ENCODE data around the gene PGBD1. TPM values are rescaled to one million over a fixed set of nuclear protein-coding genes. Genes with fewer than 3 reads are reported as not detected.
A peak's percentile ranks its signal among the peaks of the same experiment; 100 is the strongest.

PGBD1 gene
- total RNA-seq, 1 donor from 2014 or later, result 14.4 TPM

DNA sequence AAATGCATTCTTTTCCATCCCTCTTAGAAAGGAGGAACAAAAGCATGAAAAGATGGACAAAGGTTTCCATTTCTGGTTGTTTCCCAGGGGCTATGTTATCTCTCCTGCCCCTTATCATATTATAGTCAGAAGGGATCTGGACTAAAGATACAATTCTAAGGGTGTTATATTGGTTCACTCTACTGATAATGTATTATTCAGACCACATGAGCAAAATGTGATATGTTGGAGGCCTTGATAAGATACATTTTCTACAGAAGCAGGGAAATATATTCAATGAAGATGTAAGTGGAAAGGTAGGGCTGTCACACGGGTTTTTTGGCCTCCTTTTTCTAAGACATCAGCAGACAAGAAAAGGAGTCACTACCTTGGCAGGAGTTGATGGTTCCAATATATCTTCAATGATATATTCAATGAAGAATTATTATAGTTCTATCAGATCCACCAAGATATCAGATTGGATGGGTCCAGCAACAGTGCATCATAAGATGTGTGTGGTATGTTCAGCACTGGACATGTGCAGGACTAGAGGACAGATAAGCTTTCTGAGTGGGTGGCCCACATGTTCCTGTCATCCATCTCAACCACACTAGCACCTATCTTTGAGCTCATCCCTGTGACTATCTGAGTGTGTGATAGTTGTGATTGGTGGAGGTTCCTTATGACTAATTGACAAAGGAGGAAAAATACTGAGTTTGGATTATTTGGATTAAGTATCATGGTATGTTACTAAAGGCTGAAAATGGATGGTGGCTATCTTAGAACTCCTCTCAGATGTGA, 62.7 kb downstream of the PGBD1 start:
- Mint-ChIP-seq H3K27ac (ENCODE audit: unreplicated experiment) (no peak overlapping the region), H3K36me3 (ENCODE audit: low read depth) (no peaks in the 10 kb centered on the region), H3K9me3 (no peaks in the 10 kb centered on the region), H3K4me1 (no peaks in the 10 kb centered on the region), H3K4me3 (no peak overlapping the region), H3K27me3 (ENCODE audit: low read depth) (peaks cover 55% of the 10 kb centered on the region)
- no peak for DNase-seq (ENCODE audit: low read depth, low spot score)
- TF ChIP-seq, protein P1, sequence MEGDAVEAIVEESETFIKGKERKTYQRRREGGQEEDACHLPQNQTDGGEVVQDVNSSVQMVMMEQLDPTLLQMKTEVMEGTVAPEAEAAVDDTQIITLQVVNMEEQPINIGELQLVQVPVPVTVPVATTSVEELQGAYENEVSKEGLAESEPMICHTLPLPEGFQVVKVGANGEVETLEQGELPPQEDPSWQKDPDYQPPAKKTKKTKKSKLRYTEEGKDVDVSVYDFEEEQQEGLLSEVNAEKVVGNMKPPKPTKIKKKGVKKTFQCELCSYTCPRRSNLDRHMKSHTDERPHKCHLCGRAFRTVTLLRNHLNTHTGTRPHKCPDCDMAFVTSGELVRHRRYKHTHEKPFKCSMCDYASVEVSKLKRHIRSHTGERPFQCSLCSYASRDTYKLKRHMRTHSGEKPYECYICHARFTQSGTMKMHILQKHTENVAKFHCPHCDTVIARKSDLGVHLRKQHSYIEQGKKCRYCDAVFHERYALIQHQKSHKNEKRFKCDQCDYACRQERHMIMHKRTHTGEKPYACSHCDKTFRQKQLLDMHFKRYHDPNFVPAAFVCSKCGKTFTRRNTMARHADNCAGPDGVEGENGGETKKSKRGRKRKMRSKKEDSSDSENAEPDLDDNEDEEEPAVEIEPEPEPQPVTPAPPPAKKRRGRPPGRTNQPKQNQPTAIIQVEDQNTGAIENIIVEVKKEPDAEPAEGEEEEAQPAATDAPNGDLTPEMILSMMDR (conservative IDR thresholded peaks at IDR 0.05), result no peak

DNA sequence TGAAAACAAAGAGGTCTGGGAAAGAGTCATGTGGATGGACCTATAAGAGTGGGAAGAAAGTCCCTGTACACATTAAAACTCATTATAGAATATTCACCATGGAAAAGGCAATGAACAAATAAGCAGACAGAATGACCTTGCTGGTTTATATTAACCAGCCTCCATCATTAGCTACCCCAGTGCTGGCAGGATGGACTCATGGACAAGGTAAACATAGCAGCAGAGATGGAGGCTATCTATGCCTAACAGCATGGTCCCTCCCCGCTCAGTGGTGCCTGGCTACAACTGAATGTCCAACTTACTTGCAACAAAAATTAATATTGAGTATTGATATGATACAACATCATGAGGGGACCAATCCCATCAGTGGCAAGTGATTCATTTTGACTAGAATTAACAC, 63.8 kb downstream of the PGBD1 start:
- no peak for DNase-seq (ENCODE audit: low read depth, low spot score)
- Mint-ChIP-seq H3K4me1 (peaks cover 10% of the 10 kb centered on the region), H3K27ac (ENCODE audit: unreplicated experiment) (no peak overlapping the region), H3K36me3 (ENCODE audit: low read depth) (no peaks in the 10 kb centered on the region), H3K27me3 (ENCODE audit: low read depth) (peaks cover 59% of the 10 kb centered on the region), H3K9me3 (no peaks in the 10 kb centered on the region), H3K4me3 (no peak overlapping the region)
- TF ChIP-seq, protein P1 (conservative IDR thresholded peaks at IDR 0.05), result no peak

DNA sequence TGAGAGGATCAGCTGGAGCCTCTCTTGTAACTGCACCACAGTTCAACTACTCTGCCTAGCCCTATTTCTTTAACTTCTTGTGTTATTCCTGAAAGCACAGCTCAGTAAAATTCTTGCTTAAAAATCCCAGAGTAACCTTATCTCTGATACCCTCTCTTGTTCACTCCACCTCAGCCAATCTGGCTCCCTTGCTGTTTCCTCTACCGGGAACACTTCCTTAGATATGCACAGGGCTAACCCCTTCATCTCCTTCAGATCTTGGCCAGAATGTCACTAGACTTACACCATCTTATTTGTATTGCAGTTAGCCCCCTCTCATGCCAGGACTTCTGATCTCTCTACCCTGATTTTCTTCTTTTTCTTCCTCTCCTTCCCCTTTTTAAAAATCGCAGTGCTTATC, 65.7 kb downstream of the PGBD1 start:
- H3K4me3 Mint-ChIP-seq, result peak overlapping the region; percentile 0
- TF ChIP-seq, protein P1 (conservative IDR thresholded peaks at IDR 0.05), result no peak
- peaks cover 29% of the 10 kb centered on the region for H3K4me1 Mint-ChIP-seq
- H3K27ac Mint-ChIP-seq (ENCODE audit: unreplicated experiment), result no peak overlapping the region
- H3K36me3 Mint-ChIP-seq (ENCODE audit: low read depth), result no peaks in the 10 kb centered on the region
- DNase-seq (ENCODE audit: low read depth, low spot score), result no peak
- H3K27me3 Mint-ChIP-seq (ENCODE audit: low read depth), result peaks cover 58% of the 10 kb centered on the region
- no peaks in the 10 kb centered on the region for H3K9me3 Mint-ChIP-seq

DNA sequence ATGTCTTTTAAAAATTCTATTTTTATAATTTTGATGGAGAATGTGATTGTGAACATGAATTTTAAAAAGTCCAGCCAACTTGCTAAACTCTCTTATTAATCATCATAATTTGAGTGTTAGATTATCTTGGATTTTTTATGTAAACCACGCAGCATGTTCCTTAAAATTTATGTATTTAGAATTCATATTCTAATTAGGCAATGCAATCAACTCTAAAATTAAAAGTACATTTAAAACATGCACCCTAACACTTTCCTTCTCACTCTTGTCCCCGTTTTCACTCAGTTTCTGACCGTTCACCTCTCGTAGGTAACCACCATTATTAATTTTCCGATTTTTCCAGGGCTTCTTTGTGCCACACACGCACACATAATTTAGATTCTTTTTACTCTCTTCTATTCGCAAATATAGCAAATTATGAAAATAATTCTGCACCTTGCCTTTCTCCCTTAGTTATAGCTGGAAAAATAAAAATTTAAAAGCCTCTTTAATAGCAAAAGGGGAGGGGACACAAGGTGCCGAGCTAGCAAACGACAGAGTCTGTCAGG, 68.0 kb downstream of the PGBD1 start:
- H3K9me3 Mint-ChIP-seq, result peaks cover 3% of the 10 kb centered on the region

DNA sequence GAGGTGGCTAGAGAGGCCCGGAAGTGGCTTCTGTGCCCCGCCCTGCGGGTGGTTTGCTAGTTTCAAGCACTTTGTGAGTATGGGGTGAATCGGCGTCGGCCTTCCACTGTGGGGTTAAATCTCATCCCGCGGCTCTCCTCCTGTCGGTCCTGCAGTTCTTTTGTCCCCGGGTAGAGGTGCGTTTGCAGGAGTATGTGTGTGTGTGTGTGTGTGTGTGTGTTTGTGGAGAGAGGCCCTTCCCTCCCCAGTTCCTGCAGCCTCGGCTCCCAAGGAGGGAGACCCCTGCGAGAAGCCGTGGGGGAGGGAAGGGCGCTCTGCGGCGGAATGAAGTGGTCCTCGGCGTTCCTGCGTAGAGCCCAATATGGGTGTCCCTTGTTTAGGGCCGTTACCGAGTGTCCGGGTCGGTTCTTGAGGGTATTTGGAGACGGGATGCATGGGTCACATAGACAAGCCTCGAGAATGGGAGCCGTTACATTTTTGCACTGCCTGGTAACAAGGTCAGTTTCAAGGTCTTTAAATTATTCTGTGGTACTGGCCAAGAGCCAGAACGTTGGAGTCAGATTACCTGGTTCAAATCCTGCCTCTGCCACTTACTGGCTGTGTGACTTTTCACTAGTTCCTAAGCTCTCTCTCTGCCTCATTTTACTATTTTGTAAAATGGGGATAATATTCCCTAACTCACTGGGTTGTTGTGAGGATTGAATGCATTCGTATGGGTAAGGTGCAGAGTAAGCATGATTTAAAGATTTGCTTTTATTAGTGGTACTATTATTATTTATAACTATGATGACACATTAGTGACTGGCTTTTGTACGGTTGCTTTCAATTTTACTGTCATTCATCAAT, 68.7 kb downstream of the PGBD1 start, which contains the start of gene ZKSCAN3:
ZKSCAN3 (plus strand) TSS at position 56 of the 846 bp plus-strand sequence. CDS start 9,640 bp downstream, outside the sequence.
- H3K4me1 Mint-ChIP-seq, result peaks cover 32% of the 10 kb centered on the region
- H3K4me3 Mint-ChIP-seq, result peak within 1 kb of the TSS; percentile 98
- peaks cover 35% of the 10 kb centered on the region for H3K27me3 Mint-ChIP-seq (ENCODE audit: low read depth)
- H3K36me3 Mint-ChIP-seq (ENCODE audit: low read depth), result peaks cover 11% of the 10 kb centered on the region
- TF ChIP-seq, protein P1 (conservative IDR thresholded peaks at IDR 0.05), result no peak
- H3K27ac Mint-ChIP-seq (ENCODE audit: unreplicated experiment), result peak within 1 kb of the TSS; percentile 99
- peaks cover 3% of the 10 kb centered on the region for H3K9me3 Mint-ChIP-seq
- peak; percentile 67 for DNase-seq (ENCODE audit: low read depth, low spot score)

More for the DNA sequence above, 68.0 kb downstream of the PGBD1 start:
- Mint-ChIP-seq H3K27ac (ENCODE audit: unreplicated experiment) (peak overlapping the region; percentile 99), H3K4me1 (peaks cover 32% of the 10 kb centered on the region), H3K4me3 (peak overlapping the region; percentile 98), H3K36me3 (ENCODE audit: low read depth) (peaks cover 11% of the 10 kb centered on the region), H3K27me3 (ENCODE audit: low read depth) (peaks cover 41% of the 10 kb centered on the region)
- TF ChIP-seq, protein P1 (conservative IDR thresholded peaks at IDR 0.05), result no peak
- DNase-seq (ENCODE audit: low read depth, low spot score), result no peak

Data from neural crest cell (in vitro differentiated cells).